ENCODE results near the gene NT5DC1.
"Not testable (repeated sequence)": the region's sequence is repeated elsewhere in the genome, so short reads cannot be mapped to it uniquely, and the experiment has no call there.

The NT5DC1 gene

DNA sequence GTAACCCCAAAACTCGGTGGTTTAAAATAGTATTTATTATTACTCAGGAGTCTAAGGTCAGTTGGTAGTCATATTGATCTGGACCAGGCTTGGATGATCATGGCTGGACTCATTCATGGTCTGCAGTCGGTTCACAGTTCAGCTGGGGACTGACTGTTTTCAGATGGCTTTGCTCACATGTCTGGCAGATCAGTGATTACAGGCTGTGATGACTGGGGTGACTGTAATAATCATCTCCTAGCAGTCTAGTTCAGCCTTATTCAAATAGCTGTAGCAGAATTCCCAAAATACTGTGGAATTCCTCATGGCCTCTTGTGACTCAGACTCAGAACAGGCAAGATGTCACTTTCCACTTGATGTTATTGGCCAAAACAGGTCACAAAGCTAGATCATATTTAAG, 16.4 kb upstream of the NT5DC1 start:
- TF ChIP-seq, protein P1, sequence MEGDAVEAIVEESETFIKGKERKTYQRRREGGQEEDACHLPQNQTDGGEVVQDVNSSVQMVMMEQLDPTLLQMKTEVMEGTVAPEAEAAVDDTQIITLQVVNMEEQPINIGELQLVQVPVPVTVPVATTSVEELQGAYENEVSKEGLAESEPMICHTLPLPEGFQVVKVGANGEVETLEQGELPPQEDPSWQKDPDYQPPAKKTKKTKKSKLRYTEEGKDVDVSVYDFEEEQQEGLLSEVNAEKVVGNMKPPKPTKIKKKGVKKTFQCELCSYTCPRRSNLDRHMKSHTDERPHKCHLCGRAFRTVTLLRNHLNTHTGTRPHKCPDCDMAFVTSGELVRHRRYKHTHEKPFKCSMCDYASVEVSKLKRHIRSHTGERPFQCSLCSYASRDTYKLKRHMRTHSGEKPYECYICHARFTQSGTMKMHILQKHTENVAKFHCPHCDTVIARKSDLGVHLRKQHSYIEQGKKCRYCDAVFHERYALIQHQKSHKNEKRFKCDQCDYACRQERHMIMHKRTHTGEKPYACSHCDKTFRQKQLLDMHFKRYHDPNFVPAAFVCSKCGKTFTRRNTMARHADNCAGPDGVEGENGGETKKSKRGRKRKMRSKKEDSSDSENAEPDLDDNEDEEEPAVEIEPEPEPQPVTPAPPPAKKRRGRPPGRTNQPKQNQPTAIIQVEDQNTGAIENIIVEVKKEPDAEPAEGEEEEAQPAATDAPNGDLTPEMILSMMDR (IDR thresholded peaks at IDR 0.05; ENCODE audit: insufficient read depth, low read length, missing control alignments): no peak
- POLR2A ChIA-PET: no interaction called here
- H3K4me3 ChIP-seq (ENCODE audit: low read depth, low read length): no peak overlapping the region

DNA sequence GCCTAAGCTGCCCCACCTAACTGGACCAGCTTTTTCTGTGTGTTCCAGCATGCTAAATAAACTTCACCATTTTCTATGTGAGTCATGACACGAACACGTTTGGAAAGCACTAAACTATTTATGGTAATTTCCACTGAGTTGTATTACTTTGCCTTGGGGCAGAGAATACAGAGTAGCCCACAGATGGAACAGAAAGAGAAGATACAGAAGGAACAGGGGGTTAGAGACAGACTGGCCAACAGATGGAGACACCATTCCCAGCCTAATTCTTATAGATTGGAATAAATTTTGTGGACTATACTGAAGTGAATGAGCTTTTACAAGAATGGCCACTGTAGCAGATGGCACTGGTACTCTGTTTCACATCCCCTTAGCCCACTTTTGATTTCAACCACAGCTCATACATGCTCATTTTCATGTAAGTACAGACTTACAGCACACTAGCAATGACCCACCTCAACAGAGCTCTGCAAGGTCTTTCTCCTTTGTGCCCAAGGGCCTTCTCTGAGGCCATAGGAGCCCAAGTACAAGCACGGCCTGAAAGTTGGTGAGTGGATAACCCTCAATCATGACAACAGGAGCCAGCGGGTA, 13.1 kb upstream of the NT5DC1 start:
- TF ChIP-seq, protein P1 (IDR thresholded peaks at IDR 0.05; ENCODE audit: insufficient read depth, low read length, missing control alignments): no peak

More for the DNA sequence above, 16.4 kb upstream of the NT5DC1 start:
- CTCF ChIA-PET: interaction anchor here (1.3 to 6.0 kb wide), 3 partner anchors 12 to 71 kb away, joined by 3 to 54 read pairs (median 11); partner anchors contain the start of gene FRK
- no peak for DNase-seq (ENCODE audit: low read depth, low spot score)

DNA sequence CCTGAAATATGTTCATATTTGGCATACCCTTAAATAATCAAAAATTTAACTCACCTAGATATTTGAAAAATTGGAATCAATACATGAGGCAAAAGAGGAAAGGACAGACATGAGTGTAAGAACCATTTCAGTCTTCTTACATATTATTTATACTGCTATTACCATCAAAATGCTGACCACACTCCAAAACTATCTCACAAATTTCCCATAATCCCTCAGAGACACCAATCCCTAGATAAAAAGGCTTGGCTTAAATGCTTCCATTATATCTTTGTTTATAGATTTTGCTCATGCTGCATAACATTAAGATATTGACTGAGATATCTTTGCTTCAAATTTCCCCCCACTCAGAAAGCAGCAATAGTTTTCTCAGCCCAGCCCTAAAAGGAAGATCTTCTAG, 11.7 kb upstream of the NT5DC1 start:
- DNase-seq (ENCODE audit: low read depth, low spot score): no peak
- H3K4me3 ChIP-seq (ENCODE audit: low read depth, low read length): no peak overlapping the region
- ChIA-PET POLR2A (no interaction called here), CTCF (interaction anchor here (1.1 to 6.0 kb wide), 6 partner anchors 8 to 128 kb away, joined by 3 to 54 read pairs (median 10); partner anchors contain the start of gene FRK)
- TF ChIP-seq, protein P1 (IDR thresholded peaks at IDR 0.05; ENCODE audit: insufficient read depth, low read length, missing control alignments): no peak

More for the DNA sequence above, 13.1 kb upstream of the NT5DC1 start:
- POLR2A ChIA-PET: interaction anchor here (1.0 kb wide), 1 partner anchor 13 kb away, joined by 7 read pairs; the partner anchor contains the start of gene NT5DC1
- no peak for DNase-seq (ENCODE audit: low read depth, low spot score)
- CTCF ChIA-PET: interaction anchor here (0.9 to 6.0 kb wide), 10 partner anchors 9 to 129 kb away, joined by 3 to 54 read pairs (median 6); partner anchors contain the start of gene FRK
- no peak overlapping the region for H3K4me3 ChIP-seq (ENCODE audit: low read depth, low read length)

DNA sequence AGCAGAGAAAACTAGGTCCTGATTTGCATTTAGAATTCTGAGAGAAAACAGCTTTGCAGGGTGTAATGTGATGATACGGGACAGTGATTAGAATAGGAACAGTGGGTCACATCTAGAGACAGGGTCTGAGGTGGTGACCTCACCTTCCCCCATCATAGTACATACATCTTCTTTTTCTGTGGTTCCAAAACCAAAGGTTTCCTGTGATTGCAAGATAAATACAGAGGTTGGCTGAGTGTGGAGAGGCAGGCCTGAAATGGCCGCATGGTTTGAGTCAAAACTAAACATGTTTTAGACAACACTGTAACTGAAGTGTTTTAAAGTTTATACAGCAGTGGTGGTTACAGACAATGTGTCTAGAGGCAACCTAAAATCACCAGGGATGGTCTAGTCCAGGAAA, 10.4 kb upstream of the NT5DC1 start:
- ChIA-PET CTCF (interaction anchor here (1.0 kb wide), 1 partner anchor 22 kb away, joined by 5 read pairs; no protein-coding TSS in a partner anchor), POLR2A (no interaction called here)
- TF ChIP-seq, protein P1 (IDR thresholded peaks at IDR 0.05; ENCODE audit: insufficient read depth, low read length, missing control alignments): no peak
- H3K4me3 ChIP-seq (ENCODE audit: low read depth, low read length): no peak overlapping the region
- DNase-seq (ENCODE audit: low read depth, low spot score): no peak

DNA sequence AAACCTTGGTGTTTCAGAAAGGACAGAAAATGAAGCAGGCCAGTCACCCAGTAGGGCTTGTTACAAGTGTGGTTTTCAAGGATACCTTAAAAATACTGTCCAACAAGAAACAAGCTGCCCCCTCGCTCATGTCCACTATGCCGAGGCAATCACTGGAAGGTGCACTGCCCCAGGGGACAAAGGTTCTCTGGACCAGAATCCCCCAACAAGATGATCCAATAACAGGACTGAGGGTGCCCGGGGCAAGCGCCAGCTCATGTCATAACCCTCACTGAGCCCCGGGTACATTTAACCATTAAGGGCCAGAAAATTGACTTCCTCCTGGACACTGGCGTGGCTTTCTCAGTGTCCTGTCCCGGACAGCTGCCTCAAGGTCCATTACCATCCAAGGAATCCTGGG, 6.6 kb upstream of the NT5DC1 start:
- DNase-seq (ENCODE audit: low read depth, low spot score): no peak
- POLR2A ChIA-PET: no interaction called here
- H3K4me3 ChIP-seq (ENCODE audit: low read depth, low read length): no peak overlapping the region
- TF ChIP-seq, protein P1 (IDR thresholded peaks at IDR 0.05; ENCODE audit: insufficient read depth, low read length, missing control alignments): no peak
- CTCF ChIA-PET: interaction anchor here (1.0 kb wide), 1 partner anchor 83 kb away, joined by 4 read pairs; no protein-coding TSS in a partner anchor

DNA sequence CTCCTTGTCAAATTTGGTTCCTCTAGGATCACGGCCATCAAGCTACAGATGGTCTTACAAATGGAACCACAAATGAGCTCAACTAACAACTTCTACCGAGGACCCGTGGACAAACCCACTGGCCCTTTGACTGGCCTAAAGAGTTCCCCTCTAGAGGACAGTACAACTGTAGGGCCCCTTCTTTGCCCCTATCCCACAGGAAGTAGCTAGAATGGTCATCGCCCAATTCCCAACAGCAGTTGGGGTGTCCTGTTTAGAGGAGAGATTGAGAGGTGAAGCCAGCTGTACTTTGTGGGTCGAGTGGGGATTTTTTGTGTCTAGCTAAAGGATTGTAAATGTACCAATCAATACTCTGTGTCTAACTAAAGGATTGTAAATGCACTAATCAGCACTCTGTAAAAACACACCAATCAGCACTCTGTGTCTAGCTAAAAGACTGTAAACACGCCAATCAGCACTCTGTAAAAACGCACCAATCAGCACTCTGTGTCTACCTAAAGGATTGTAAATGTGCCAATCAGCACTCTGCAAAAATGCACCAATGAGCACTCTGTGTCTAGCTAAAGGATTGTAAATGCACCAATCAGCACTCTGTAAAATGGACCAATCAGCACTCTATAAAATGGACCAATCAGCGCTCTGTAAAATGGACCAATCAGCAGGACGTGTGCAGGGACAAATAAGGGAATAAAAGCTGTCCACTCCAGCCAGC, 4.4 kb upstream of the NT5DC1 start:
- POLR2A ChIA-PET; H3K4me3 ChIP-seq (ENCODE audit: low read depth, low read length); DNase-seq (ENCODE audit: low read depth, low spot score): not testable (repeated sequence)
- CTCF ChIA-PET: interaction anchor here (0.7 to 5.0 kb wide), 19 partner anchors 9 to 190 kb away, joined by 3 to 122 read pairs (median 4); partner anchors contain the start of gene FRK

Data from AG04449 (cell line).